GM18909 (cell line): ENCODE results near the gene TSEN2.

ENCODE experiments used
- ATAC-seq: cut with Tn5 transposase; IDR thresholded peaks from one replicate; pipeline ENCODE4 v1.9.1; 2021; ENCODE audit warnings: mild to moderate bottlenecking; ENCODE audit not compliant: unreplicated experiment, poor library complexity

Gene TSEN2

DNA sequence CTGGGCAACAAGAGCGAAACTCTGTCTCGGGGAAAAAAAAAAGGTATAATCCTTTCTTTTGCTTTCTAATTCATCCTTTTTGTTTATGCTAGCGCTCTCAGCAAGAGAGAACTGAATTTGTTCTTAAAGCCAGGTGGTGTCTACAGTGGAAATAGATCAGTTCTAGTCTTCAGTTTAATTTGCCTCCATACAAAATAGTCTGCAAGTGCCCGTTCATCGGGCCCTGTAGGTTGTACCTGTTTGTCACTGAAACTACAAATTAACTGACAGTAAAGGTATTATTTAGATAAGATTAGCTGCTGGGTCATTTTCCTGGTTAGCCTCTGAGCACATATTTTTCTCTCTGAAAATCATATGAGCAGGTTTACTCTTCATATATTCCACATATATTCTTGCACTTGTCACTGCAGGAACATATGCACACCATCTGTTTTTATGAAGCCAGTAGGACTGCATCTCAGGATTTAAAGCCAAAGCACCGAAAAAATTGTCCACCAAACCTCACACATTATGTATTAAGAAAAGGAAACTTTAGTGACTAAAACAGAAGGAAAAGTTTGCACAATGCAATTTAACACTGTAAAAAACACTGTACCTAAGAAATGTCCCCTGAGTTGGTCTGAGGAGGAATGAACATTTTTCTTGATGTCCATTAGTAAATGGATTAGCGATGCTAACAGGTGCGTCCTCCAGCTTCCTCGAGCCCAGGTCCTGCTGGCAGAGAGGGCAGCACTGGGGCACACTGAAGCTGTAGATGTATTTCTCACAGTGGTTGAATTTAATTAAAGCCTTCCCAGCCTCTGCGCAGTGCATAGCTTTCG lies 60.6 kb downstream of the TSEN2 start:
- no peak for ATAC-seq

DNA sequence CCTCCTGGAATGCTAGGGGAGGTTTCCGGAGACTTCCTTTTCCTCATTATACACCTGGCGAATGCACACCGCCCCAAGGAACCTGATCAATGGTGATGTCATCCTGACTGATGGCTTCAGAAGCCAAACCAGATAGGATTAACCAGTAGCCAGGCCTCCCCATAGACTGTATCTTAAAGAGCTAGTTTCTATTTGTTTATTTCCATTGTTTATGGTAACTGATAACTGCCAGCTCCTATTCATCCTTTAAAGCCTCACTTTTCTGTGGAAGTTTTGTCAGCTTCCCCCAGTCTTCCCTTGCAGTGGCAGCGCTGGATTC lies 61.2 kb downstream of the TSEN2 start, which contains the start of gene MKRN2OS:
MKRN2OS (minus strand) TSS at position 27 of the 319 bp plus-strand sequence. CDS start 35 bp downstream, outside the sequence.
- no peak for ATAC-seq

DNA sequence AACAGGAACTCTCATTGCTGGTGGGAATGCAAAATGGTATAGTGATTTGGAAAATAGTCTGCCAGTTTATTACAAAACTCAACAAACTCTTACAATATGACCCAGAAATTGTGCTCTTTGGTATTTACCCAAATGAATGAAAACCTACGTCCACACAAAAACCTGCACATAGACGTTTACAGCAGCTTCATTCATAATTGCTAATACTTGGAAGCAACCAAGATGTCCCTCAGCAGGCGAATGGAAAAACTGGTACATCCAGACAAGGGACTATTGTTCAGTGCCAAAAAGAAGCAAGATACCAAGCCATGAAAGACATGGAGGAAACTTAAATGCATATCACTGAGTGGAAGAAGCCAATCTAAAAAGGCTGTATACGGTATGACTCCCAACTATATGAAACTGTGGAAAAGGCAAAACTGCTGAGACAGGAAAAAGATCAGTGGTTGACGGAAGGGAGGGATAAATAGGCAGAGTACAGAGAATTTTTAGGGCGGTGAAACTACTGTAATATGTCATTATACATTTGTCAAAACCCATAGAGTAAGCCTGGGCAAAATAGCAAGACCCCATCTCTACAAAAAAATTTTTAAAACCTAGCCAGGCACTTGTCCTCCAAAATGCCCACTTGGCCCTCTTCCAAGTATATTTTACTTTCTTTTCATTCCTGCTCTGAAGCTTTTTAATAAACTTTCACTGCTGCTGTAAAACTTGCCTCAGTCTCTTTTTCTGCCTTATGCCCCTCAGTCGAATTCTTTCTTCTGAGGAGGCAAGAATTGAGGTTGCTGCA lies 65.9 kb downstream of the TSEN2 start:
- ATAC-seq = no peak

DNA sequence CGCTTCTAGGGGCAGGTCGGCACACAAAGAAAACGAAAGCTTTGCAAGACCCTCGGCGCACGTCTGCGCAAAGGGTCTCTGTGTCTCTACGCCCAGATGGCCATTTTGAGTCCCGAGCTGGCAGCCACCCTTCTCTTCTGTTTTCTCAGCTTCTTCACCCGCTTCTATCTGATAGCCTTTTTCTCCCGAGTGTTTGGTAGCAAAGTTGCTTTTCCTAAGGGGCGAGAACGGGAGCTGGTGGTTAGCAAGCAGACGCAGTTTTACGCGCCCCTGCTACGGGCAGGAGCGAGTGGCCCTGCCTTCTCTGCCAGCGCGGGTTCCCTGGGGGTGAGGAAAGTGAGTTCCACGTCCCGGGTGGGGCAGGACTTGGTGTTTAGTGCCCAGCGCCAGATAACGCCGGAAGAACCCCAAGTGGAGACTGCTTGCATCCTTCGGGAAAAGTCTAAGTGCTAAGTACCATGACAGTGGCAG lies 69.7 kb downstream of the TSEN2 start:
- ATAC-seq = no peak

DNA sequence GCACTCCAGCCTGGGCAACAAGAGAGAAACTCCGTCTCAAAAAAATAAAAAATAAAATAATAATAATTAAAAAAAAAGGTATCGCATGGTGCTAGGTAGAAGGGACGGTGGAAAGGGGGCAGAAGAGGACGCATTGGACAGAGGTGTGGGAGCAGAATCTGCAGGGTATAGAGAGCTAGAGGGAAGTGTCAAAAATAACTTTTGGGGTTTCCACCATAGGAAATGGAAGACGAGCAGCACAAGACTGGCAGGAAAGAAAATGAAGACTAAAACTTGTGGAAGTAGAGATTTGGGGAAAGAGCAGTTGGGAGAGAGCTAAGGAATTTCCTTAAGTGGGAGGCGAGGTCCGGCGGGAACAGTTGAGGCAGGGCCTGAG lies 72.0 kb downstream of the TSEN2 start:
- no peak for ATAC-seq

GRCh38 chr3:12556690-12557472 lies 72.6 kb downstream of the TSEN2 start, which contains the start of gene MKRN2:
Gene MKRN2 (plus strand): TSS chr3:12557087. CDS start chr3:12557151, 64 bp downstream.
- ATAC-seq = peak; percentile 84

DNA sequence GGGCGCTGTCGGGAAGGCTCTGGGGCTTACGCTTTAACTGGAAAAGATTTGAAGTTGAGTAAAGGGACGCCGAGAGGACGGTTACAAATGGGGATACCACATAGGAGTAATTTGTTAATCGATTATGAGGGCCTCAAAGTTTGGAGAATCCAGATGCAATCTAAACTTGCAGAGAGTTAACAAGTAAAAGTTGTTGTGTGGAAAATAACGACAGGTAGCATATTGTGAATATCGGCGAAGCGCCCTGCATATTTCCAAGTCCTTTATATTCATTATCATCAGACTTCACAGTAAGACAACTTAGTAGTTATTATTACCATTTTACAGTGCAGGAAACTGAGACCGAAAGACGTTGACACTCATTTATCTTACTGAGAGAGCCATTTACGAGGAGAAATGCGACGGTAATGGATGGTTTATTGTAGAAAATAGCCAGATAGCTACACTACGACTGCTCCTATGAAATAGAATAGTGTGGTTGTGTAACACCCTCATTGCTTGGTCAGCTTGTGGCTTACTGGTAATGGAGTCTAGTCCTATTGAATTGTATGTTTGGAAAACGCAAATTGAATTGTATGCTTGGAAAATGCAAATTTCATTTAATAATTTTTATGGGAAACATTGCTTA lies 73.3 kb downstream of the TSEN2 start:
- no peak for ATAC-seq

GRCh38 chr3:12558706-12559105 lies 74.4 kb downstream of the TSEN2 start:
- ATAC-seq = no peak

- ATAC-seq = no peak
Measured at GRCh38 chr3:12559520-12559919, 75.2 kb downstream of the TSEN2 start.

GRCh38 chr3:12560505-12561190 lies 76.4 kb downstream of the TSEN2 start:
- ATAC-seq = peak; percentile 38

DNA sequence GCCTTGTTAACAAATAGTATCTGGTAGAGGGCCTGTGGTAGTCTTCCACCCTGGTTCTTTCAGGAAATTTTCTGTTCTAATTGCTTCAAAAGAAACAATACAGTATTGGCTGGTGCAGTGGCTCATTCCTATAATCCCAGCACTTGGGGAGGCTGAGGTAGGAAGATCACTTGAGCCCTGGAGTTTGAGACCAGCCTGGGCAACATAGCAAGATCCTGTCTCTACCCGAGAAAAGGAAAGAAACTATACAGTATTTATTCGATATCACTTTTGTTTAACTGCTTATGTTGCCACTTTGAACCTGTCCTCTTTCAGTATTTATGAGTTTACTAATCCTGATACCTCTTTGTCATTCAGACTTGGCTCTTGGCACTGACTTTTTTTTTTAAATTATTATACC lies 77.1 kb downstream of the TSEN2 start:
- no peak for ATAC-seq

DNA sequence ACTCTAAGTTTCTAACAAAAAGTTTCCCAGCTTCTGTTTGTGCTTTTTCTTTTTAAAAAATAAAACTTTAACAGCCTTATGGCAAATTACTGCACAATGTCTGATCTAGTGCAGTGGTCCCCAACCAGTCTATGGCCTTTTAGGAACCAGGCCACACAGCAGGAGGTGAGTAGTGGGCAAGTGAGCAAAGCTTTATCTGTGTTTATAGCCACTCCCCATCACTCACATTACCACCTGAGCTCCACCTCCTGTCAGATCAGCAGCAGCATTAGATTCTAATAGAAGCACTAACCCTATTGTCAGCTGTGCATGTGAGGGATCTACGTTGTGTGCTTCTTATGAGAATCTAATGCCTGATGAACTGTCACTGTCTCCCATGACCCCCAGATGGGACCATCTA lies 78.2 kb downstream of the TSEN2 start:
- ATAC-seq = no peak

GRCh38 chr3:12566976-12567375 lies 82.7 kb downstream of the TSEN2 start:
- ATAC-seq = no peak

DNA sequence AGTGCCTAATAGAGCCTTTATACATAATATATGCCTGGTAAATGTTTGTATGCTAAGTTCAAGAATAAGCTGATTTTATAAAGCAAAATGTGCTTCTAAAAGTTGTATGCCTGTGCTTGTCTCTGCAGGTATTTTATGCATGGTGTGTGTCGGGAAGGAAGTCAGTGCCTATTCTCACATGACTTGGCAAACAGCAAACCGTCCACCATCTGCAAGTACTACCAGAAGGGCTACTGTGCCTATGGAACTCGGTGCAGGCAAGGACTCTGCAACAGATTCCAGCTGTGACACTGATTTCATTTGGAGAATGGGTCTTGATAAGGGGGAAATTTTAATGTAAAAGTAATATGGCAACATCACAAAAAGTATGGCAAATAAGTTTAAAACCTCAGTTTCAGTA lies 84.5 kb downstream of the TSEN2 start:
- ATAC-seq = no peak

- ATAC-seq = no peak
Measured at GRCh38 chr3:12569836-12570235, 85.6 kb downstream of the TSEN2 start.

DNA sequence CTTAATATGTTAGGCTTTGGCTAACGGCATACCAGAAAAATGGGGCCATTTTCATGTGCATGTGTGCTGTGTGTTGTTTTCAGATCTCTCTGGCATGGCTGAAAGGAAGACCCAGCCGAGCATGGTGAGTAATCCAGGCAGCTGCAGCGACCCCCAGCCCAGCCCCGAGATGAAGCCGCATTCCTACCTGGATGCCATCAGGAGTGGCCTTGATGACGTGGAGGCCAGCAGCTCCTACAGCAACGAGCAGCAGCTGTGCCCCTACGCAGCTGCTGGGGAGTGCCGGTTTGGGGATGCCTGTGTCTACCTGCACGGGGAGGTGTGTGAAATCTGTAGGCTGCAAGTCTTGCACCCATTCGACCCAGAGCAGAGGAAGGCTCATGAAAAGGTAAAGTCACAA lies 87.7 kb downstream of the TSEN2 start:
- no peak for ATAC-seq

GRCh38 chr3:12574131-12574530 lies 89.9 kb downstream of the TSEN2 start:
- no peak for ATAC-seq

GRCh38 chr3:12574661-12575060 lies 90.4 kb downstream of the TSEN2 start:
- ATAC-seq = no peak

DNA sequence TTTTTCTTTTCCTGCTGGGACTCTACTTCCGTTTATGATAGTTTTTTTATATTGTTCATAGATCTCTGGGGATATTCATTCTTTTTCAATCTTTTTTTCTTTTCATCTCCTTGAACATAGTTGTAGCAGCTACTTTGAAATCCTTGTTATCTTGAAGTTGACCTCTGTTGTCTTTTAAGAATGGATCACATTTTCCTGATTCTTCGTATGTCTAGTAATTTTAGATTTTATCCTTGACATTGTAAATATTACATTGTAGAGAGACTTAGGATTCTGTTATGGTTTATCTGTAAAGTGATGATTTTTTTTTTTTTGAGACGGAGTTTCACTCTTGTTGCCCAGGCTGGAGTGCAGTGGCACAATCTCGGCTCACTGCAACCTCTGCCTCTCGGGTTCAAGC lies 93.1 kb downstream of the TSEN2 start:
- ATAC-seq = no peak

DNA sequence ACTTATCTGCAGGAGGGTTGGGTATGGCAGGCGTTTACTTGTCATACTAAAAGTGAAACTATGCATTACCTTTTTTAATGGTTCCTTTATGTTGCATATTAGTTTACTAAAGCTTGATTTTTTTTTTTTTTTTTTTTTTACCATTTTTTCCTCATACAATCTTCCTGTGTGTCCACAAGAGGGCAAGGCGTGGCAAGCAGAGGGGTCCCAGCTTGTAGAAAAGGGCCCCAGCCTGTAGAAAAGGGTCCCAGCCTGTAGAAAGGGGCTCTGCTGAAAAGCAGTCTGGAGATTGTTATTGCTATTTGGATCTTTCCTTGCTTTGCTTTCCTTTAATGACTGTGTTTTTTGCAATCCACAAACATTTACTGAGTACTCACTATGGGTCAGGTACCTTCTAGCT lies 94.5 kb downstream of the TSEN2 start:
- no peak for ATAC-seq
